BLaER1 (cell line): ENCODE measurements around the gene FAM83C.

Experiments used
- H3K27ac ChIP-seq: shearing (Covaris generic); formaldehyde crosslinking; 2 replicates; pipeline ENCODE4 v1.8.1; 2022
- H3K27me3 ChIP-seq: shearing (Covaris generic); formaldehyde crosslinking; 2 replicates; pipeline ENCODE4 v1.8.1; 2022
- H3K36me3 ChIP-seq: shearing (Covaris generic); formaldehyde crosslinking; 2 replicates; pipeline ENCODE4 v1.8.1; 2022
- H3K4me1 ChIP-seq: shearing (Covaris generic); formaldehyde crosslinking; 2 replicates; pipeline ENCODE4 v1.8.1; 2022
- H3K4me2 ChIP-seq: shearing (Covaris generic); formaldehyde crosslinking; 2 replicates; pipeline ENCODE4 v1.8.1; 2022
- H3K4me3 ChIP-seq: shearing (Covaris generic); formaldehyde crosslinking; 2 replicates; pipeline ENCODE4 v1.8.1; 2022
- H3K9ac ChIP-seq: shearing (Covaris generic); formaldehyde crosslinking; 2 replicates; pipeline ENCODE4 v1.8.1; 2022
- H3K9me3 ChIP-seq: shearing (Covaris generic); formaldehyde crosslinking; 2 replicates; pipeline ENCODE4 v1.8.1; 2022
- H4K20me1 ChIP-seq: shearing (Covaris generic); formaldehyde crosslinking; 2 replicates; pipeline ENCODE4 v1.8.1; 2022
- Cebpa-rat ChIP-seq: shearing (Covaris generic); IDR thresholded peaks from 2 replicates; pipeline ENCODE4 v1.8.1; 2022

Gene FAM83C

GRCh38 chr20:35240083-35240810 is 52.0 kb downstream of the FAM83C start:
- H3K9me3 ChIP-seq: no peaks in the 10 kb centered on the region
- H3K4me2 ChIP-seq: no peak overlapping the region
- H3K27ac ChIP-seq: no peak overlapping the region
- H3K4me3 ChIP-seq: no peak overlapping the region
- H3K36me3 ChIP-seq: peaks cover 9% of the 10 kb centered on the region; the same call in 1 of the 2 replicates
- no peaks in the 10 kb centered on the region for H3K4me1 ChIP-seq
- H3K9ac ChIP-seq: no peak overlapping the region
- H3K27me3 ChIP-seq: no peaks in the 10 kb centered on the region
- no peak for TF ChIP-seq Cebpa-rat
- peaks cover 17% of the 10 kb centered on the region; the same call in 1 of the 2 replicates for H4K20me1 ChIP-seq

DNA sequence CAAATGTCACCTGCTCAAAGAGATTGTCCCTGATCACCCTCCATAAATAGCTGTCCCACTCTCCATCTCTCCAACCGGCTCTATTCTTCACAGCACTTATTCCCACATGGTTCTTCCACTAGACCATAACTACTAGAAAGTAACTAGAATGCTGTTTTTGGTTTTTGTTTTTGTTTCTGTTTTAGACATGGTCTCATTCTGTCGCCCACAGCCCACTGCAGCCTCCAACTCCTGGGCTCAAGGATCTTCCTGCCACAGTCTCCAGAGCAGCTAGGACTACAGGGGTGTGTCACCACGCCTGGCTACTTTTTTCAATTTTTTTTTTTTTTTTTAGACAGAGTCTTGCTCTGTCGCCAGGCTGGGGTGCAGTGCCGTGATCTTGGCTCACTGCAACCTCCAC is 53.5 kb downstream of the FAM83C start:
- no peaks in the 10 kb centered on the region for H3K9me3 ChIP-seq
- no peak overlapping the region for H3K27ac ChIP-seq
- no peaks in the 10 kb centered on the region for H3K27me3 ChIP-seq
- H3K4me2 ChIP-seq: no peak overlapping the region
- H3K4me3 ChIP-seq: no peak overlapping the region
- peaks cover 9% of the 10 kb centered on the region; the same call in 1 of the 2 replicates for H3K36me3 ChIP-seq
- no peaks in the 10 kb centered on the region for H3K4me1 ChIP-seq
- H4K20me1 ChIP-seq: peaks cover 25% of the 10 kb centered on the region; the same call in 1 of the 2 replicates
- H3K9ac ChIP-seq: no peak overlapping the region
- TF ChIP-seq Cebpa-rat: no peak

GRCh38 chr20:35238170-35238569 is 54.1 kb downstream of the FAM83C start:
- no peaks in the 10 kb centered on the region for H3K9me3 ChIP-seq
- H3K4me3 ChIP-seq: no peak overlapping the region
- peaks cover 25% of the 10 kb centered on the region; the same call in 1 of the 2 replicates for H4K20me1 ChIP-seq
- no peaks in the 10 kb centered on the region for H3K27me3 ChIP-seq
- peaks cover 9% of the 10 kb centered on the region; the same call in 1 of the 2 replicates for H3K36me3 ChIP-seq
- no peaks in the 10 kb centered on the region for H3K4me1 ChIP-seq
- H3K9ac ChIP-seq: no peak overlapping the region
- no peak for TF ChIP-seq Cebpa-rat
- H3K27ac ChIP-seq: no peak overlapping the region
- H3K4me2 ChIP-seq: no peak overlapping the region

DNA sequence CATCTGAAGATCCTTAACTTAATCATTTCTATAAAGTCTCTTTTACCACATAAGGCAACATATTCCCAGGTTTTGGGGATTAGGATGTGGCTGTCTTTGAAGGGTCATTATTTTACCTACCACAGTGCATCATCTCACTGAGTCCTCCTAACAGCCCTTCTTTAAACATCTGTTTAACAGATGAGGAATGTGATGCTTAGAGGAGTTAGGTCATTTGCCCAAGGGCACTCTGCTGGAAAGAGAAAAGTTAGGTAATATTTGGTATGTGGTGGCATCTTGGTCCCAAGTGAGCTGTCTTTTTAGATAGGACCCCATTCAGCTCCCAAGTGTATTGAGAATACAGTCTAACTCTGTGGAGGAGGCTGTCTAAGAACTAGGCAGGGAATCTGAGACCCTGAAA is 54.7 kb downstream of the FAM83C start:
- H3K36me3 ChIP-seq: peaks cover 9% of the 10 kb centered on the region; the same call in 1 of the 2 replicates
- no peaks in the 10 kb centered on the region for H3K27me3 ChIP-seq
- no peak overlapping the region for H3K4me2 ChIP-seq
- H3K4me1 ChIP-seq: no peaks in the 10 kb centered on the region
- no peak overlapping the region for H3K4me3 ChIP-seq
- TF ChIP-seq Cebpa-rat: no peak
- no peak overlapping the region for H3K9ac ChIP-seq
- H3K27ac ChIP-seq: no peak overlapping the region
- no peaks in the 10 kb centered on the region for H3K9me3 ChIP-seq
- peaks cover 30% of the 10 kb centered on the region; the same call in 1 of the 2 replicates for H4K20me1 ChIP-seq

GRCh38 chr20:35235881-35236280 is 56.3 kb downstream of the FAM83C start:
- no peaks in the 10 kb centered on the region for H3K9me3 ChIP-seq
- H3K4me1 ChIP-seq: no peaks in the 10 kb centered on the region
- peaks cover 44% of the 10 kb centered on the region for H4K20me1 ChIP-seq
- peaks cover 9% of the 10 kb centered on the region; the same call in 1 of the 2 replicates for H3K36me3 ChIP-seq
- no peak for TF ChIP-seq Cebpa-rat
- H3K4me3 ChIP-seq: no peak overlapping the region
- H3K27ac ChIP-seq: no peak overlapping the region
- no peak overlapping the region for H3K9ac ChIP-seq
- no peaks in the 10 kb centered on the region for H3K27me3 ChIP-seq
- H3K4me2 ChIP-seq: no peak overlapping the region
